Cardiac fibroblast (primary cell): ENCODE results near the gene CAMK2N1.

Experiments used
- DNase-seq, 2 donors: peaks; one replicate each; pipeline versions ENCODE4 v3.0.0 to v3.0.0-alpha.2; 2010; ENCODE audit warnings: low read depth in 2 of 2
- H3K4me3 ChIP-seq, 2 donors: replicated peaks in 1 of 2; 1 replicate in 1 of 2; 2 replicates in 1 of 2; pipeline ENCODE4 v1.5.1; 2011; ENCODE audit warnings: low read depth in 2 of 2, low read length in 2 of 2, mild to moderate bottlenecking in 2 of 2, moderate library complexity in 1 of 2
- TF ChIP-seq, protein P1 (sequence below): IDR thresholded peaks from one replicate; pipeline ENCODE4 v1.5.1; 2011; ENCODE audit warnings: low read depth, mild to moderate bottlenecking, low read length, inconsistent platforms

CAMK2N1 gene

DNA sequence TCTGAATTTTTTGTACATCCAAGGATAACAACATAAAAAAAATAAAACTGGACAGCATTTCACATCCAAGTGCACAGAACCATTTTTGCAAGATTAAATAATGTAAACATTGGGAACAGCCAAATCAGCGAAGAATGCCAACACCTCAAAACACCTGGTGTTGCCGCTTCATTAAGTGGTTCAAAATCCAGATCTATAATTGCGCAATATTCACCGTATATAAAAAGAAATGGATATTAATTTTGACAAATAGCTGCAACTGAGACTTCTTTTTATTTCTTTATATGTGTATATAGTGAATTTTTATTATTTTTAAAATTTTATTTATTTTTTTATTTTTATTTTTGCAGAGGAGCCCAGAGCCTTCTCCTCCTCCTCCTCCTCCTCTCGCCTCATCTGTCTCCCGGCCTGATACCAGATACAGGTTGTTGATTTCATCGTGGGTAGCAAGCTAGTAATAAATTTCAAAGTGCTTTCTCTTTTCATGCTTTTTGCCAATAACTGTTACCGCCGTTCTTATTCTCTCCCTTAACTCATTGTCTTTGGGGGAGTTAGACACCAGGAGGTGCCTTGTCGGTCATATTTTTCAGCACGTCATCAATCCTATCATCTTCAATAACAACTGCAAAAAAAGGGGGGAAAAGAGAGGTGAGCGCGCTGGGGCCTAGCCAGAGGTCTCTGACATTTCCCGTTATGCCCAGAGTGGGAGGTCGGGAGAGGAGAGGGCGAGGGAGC lies 2.7 kb downstream of the CAMK2N1 start:
- no peak for DNase-seq
- peak overlapping the region; percentile 80 to 94 for H3K4me3 ChIP-seq
- TF ChIP-seq, protein P1, sequence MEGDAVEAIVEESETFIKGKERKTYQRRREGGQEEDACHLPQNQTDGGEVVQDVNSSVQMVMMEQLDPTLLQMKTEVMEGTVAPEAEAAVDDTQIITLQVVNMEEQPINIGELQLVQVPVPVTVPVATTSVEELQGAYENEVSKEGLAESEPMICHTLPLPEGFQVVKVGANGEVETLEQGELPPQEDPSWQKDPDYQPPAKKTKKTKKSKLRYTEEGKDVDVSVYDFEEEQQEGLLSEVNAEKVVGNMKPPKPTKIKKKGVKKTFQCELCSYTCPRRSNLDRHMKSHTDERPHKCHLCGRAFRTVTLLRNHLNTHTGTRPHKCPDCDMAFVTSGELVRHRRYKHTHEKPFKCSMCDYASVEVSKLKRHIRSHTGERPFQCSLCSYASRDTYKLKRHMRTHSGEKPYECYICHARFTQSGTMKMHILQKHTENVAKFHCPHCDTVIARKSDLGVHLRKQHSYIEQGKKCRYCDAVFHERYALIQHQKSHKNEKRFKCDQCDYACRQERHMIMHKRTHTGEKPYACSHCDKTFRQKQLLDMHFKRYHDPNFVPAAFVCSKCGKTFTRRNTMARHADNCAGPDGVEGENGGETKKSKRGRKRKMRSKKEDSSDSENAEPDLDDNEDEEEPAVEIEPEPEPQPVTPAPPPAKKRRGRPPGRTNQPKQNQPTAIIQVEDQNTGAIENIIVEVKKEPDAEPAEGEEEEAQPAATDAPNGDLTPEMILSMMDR = no peak

DNA sequence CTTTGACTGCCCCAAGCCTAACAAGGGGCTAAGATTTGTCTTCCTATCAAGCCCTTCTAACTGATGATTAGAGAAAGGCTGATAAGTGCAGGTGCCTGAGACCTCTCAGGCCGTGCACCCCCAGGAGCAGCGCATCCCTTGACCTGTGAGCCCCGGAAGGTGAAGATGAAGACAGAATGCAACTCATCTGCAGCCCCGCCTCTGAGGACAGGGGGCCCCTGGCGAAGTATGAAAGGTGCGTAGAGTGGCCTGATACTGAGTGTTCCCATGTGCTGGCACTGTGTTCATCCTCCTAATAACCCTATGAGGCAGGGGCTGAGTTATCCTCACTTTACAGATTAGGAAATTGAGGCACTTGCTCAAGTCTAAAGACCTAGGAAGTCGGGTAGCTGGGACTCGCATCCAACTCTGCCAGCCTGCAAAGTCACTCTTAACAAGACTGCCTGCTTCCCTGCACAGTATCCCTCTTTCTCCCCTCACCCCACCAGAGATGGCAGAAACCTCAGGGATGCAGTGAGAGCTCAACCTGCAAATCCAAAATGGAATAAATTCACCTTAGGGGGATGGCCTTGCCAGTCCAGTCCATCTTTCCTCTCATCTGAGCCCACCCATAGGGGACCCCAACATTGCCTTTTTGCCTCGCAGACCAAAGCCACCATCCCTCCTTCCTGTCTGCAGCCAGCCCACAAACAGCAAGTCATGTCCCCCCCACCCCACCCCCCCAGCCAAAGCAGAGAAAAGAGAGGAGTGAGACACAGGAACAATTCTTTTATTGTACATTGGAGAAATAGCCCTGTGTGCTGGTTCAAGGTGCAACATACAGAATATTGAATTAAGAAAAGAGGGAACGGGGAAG lies 4.1 kb downstream of the CAMK2N1 start:
- H3K4me3 ChIP-seq = no peak overlapping the region
- TF ChIP-seq, protein P1 = no peak
- DNase-seq = no peak

DNA sequence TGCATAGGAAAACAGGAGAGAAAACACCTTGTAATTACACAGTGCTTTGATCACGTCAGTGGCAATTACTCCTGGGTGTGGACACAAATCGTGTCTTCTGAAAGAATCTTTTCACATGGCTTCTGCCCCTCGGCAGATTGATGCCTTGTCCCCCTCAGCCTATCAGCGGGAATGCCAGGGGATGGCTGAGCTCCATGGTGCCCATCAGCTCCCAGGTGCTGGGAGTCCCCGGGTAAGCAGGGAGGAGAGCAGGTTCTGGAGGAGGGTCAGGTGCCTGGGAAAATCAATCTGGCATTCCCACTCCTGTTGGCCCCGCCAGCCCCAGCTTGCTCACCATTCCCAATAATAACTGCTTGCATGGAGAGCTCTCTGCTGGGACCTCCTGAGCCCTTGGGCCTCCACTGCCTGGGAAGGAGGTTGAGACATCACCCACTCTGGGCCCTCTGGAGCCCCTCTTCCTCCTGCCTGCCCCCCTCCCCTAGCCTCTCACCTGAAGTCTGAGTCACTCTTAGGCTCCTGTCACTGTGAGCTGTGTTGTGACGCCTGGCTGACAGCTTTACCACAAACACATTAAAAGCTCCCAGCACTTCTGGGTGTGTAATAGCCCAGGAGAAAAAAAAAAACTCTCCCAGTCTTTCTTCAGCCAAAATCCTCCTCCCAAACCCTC lies 4.9 kb downstream of the CAMK2N1 start:
- no peak for DNase-seq
- TF ChIP-seq, protein P1 = no peak
- no peak overlapping the region for H3K4me3 ChIP-seq

DNA sequence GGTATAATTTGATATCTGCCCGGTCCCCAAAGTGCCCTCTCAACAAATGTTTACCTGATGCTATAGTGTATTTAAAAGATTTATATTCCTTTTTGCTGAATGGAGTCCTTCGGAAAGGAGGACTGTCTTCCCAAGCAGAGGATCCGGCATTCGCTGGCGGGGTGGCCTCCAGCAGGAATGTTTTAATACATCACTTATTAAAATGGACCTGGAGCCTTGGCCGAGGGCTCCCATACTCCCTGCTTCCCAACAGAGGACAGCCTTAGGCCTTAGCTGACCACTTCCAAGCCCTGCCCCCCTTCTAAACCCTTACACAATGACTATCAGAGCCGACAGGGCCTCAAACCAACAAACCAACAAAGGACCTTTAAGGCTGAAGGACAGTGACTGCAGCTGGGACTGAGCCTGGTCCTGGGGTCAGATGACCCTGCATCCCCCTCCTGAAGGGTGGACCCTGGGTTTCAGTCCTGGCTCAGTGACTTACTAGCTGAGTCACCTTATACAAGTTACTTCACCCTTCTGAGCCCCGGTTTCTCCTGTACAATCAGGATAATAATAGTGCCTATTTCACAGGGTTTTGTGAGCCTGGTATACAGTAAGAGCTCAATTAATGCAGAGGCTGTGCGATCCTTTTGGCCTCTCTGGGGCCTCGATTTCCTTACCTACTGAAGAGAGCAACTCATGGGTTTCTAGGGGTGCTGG lies 5.6 kb downstream of the CAMK2N1 start:
- TF ChIP-seq, protein P1 = no peak
- DNase-seq = no peak
- H3K4me3 ChIP-seq = no peak overlapping the region

DNA sequence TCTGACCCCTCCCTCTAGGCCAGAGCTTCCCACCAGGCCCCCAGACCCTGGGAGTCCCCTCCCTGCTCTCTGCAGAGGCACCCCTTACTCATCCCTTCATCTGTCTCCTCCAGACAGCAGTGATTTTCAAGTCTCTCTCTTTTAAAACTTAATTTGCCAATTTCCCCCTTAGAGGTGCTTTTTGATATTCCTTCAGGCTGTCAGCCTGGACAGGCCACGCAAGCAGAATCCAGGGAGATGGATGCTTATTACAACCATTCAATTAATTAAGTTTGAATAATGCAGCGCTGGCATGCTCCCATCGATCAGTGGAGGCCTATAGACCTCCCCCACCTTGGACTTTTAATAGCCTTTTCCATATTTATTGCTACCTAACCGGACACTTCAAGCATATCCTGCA lies 6.2 kb downstream of the CAMK2N1 start:
- DNase-seq = no peak
- H3K4me3 ChIP-seq = no peak overlapping the region
- TF ChIP-seq, protein P1 = no peak

DNA sequence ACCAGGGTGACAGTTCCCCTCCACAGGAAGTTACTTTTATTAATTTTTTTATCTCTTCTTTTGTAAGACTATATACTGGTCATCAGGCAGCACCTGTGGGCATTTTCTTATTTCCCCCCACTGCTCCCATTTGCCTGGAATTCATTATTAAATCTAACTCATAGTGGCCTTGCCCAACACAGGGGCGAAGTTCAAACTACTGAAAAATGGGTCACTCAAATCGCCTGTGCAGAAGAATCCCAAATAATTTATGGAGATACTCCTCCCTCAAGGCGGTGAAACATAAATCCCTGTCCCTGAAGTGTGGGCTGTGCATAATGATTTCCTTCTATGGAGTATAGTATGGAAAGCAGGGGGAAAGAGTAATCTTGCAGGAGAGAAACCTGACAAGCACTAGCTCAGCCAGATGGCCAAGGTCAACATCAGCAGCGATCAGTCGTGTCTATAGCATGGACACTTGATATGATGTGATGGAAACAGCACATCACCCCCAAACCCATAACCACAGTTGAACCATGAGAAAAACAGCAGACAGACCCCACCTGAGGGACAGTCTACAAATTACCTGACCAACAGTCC lies 7.9 kb downstream of the CAMK2N1 start:
- TF ChIP-seq, protein P1 = no peak
- no peak overlapping the region for H3K4me3 ChIP-seq
- DNase-seq = no peak
